NCI-H460 (cell line): Measurements from ENCODE around the gene PPT2. TPM values are rescaled to one million over a fixed set of nuclear protein-coding genes. Genes with fewer than 3 reads are reported as not detected.
"Not testable (repeated sequence)": the region's sequence is repeated elsewhere in the genome, so short reads cannot be mapped to it uniquely, and the experiment has no call there.

Source experiments
- DNase-seq: peaks from one replicate; pipeline ENCODE4 v3.0.0-alpha.2; 2016; ENCODE audit warnings: low read depth; ENCODE audit errors: extremely low read depth
- total RNA-seq: library from RNA; depleted of rRNA; stranded (reverse); fragments of >200 nt; shearing (Covaris generic); gene quantifications from 2 replicates; pipeline ENCODE4 v1.2.3, GENCODE V29; 2014

The PPT2 gene
- total RNA-seq, 1 experiment from 2014 or later: 29.5 TPM

DNA sequence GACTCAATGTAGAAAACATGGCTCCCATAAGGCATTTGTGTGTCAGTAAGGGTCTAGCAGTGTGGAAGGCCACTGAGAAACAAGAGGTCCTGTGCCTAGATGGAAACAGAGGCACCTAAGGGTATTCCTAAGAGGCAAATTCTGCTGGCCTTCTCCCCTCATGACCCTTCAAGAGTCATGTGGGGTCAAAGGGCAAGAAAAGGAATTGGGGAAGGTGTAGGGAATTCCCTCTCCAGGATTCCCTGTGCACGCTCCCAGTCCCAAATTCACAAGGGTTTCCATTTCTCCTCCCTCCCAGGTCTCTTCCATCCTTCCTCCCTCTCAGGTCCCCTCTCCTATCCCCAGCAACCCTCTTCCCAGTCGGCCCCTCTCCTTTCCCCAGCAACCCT lies 21.4 kb downstream of the PPT2 start:
- DNase-seq: no peak

DNA sequence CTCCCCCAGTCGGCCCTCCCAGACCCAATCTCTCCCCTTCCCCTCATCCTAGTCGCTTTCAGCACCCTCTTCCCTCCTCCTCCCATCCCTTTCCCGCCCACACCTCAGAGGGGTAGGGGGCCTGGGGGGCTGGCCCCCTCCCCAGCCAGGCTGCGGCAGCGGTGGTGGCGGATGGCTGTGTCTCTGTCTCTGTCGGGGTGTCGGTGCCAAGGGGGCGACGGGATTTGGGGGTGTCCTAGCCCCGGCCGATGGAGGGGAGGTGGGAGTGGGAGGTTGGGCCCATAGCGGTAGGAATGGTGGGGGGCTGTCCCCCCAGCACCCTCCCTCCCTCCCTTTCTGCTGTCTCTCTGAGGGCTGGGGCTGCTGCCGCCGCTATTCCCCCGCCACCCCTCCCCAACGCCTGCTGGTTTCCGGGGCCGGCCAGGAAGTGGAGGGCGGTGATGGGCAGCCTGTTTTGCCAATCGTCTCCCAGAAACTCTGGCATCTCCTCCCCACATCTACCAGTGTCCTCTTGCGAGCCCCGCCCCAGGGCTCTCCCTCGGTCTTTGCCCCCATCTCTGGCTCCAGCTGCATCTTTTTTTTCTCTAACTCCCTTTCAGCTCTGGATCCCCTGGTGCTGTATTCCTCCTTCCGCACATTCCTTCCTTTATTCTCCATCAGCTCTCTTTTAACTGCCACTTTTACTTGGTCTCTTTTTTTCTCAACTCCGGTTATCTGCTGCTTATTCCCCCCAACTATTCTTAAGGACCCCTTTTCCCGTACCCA lies 22.0 kb downstream of the PPT2 start, which contains the start of gene AGPAT1:
Gene AGPAT1 (minus strand): TSS at position 374 of the 765 bp plus-strand sequence. CDS start 4,588 bp downstream, outside the sequence.
- DNase-seq: peak; percentile 90

DNA sequence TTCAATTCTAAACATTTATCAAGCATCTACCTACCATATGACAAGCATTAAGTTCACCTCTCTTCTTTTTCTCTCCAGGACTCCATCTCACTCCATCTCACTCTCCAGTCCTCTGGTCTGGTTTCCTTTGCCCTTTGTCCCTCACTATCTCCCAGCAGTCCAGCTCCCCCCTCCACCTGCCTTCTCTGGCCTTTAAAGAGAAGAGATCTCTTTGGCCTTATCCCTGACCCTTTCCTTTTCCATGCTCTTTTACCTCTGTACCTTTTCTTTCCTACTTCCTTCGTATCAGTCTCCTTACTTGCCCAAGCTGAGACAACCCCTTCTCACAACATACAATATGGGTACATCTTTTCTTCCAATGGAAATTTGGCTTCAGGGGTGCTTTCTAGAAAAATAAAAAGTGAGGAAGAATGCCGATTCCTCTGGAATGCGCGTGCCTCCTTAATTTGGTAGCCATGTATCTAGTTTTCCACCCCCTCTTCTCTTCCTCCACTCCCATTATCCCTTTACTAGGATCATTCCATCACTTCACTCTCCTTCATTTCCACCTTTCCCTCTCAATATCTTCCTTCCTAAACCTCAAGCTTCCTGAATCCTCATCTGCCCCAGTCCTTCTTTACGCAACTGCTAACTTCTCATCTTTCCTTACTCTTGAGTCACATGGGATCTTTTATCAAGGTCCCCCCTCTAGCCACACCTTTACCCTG lies 22.7 kb downstream of the PPT2 start:
- DNase-seq: no peak

DNA sequence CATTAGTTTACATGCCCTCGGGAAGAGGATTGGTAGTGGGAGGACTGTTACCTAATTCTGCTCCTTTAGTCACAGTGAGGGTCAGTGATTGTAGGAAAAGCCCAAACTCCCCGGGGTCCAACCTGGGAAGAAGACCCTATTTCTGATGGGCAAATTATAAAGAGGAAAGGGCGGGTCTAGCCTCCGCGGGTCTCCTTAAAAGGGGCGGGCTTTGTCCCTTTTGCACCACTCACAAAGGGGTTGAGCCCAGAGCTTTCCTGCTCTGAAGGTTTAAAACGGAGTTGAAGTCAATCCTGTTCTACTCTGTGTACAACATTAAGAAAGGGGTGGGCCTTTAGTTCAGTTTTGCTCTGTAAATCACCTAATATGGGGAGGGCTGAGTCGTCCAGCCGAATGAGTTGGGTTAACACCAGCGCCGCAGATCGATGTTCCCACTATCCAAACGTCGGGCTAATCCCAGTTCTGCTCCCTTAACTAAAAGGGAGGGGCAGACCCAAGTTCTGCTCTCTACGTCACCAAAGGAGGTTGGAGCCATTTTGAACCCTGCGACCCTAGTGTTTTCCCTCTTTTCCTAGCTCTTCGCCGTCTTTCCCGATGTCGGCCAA lies 23.3 kb downstream of the PPT2 start:
- peak; percentile 22 for DNase-seq

- peak; percentile 99 for DNase-seq
These were observed 24.0 kb downstream of the PPT2 start, which contains the start of gene RNF5 for GRCh38 chr6:32177788-32178546. Gene RNF5, plus strand, starts transcription at chr6:32178405. Its CDS starts 107 bp downstream, at chr6:32178512.

DNA sequence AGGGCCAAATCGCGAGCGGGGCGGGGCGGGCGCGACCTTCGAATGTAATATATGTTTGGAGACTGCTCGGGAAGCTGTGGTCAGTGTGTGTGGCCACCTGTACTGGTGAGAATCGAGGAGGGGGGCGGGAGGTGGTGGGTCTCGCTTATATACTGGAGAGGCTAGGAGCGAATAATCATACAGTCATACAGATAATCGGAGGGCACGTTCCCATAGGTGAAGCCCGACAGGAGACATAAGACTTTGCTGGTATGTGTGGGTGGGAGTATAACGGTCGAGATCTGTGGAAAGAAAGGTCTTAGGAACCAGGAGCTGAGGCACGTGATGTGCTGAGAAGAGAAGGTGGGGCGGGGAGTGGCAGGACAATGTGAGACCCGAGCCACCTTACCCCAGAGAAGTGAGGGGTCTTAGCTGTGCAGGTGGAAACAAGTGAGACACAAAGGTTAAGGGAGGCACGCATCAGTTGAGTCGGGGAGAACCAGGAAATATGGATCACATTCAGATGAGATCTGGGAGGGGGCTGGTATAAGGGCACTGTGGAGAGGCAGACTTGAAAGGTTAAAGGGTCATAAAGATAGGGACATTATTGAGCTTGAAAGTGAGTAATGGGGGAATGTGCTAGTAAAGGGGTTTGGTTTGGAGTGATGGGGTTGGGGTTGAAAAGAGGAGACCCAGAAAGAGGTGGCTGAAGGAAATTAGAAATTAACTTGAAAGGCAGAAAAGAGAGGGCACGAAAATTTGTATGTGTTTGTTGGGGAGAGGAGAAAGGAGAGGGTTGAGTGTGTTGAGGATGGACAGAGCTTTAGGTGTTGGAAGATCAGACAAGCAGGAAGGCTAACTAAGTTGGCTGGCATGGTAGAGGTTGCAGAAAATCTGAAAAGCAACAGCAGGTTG lies 24.9 kb downstream of the PPT2 start:
- no peak for DNase-seq

GRCh38 chr6:32179766-32180405 lies 25.9 kb downstream of the PPT2 start:
- no peak for DNase-seq

GRCh38 chr6:32181148-32181702 lies 27.3 kb downstream of the PPT2 start:
- DNase-seq: no peak

GRCh38 chr6:32181915-32182529 lies 28.1 kb downstream of the PPT2 start:
- DNase-seq: no peak

DNA sequence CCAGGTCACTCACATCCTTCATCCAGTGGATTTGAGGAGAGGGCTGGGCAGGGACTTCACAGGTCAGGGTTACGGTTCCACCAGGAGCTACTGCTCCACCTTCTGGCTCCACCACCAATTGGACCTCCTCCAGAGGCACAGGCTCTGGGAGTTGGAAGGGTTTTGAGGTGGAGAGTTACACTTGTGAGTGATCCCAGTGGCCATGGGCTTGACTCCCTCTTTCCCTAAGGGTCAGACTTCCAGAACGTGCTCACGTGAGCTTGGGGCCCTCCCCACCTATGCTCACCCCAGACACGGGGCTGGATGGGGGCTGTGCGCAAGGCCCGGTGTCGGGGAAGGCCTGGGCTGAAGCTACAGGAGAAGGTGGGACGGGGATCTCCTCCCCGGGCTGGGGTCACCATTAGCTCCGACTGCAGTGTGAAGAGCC lies 28.6 kb downstream of the PPT2 start:
- DNase-seq: no peak

DNA sequence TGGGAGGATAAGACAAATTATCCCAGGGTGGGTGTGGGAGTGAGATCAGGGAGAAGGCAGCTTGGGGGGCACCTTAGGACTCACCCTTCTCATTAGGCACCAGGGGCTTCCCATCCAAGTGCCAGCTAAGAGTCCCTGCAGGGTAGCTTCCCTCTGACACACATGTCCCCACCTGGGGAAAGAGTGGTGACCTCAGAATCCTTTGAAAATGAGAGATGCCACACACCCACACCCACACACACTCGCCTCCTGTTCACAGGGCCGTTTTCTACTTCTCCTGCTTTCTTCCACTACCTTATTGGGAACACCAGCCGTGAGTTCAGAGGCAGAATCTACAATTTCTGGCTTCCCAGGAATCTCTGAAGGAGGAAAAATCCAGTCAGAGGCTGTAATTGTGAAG lies 29.1 kb downstream of the PPT2 start:
- no peak for DNase-seq

DNA sequence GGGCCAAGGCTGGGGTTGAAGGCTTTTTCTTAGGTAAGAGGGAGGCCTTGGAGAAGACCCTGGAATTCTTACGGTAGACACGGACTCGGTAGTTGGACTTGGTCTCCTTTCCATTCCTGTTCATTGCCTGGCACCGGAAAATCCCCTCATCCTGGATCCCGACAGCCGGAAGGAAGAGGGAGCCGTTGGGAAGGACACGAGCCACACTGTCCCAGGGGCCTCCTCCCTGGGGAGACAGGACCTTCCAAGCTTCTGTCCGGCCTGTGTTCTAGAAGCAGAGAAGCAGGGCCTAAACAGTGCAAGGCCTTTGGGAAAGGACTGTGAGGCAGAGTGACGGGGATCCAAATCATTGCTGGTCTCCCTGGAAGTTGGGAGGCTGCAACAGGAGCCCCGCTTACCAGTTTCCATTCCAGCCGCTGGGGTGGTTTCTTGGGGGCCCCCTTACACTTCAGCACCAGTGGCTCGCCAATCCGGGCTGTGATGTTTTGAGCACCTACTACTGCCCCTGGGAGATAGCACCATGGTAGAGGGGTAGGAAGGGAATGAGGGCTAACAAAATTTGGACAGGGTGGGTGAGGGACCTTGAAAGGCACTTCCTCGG lies 29.6 kb downstream of the PPT2 start:
- DNase-seq: no peak

GRCh38 chr6:32184084-32184640 lies 30.2 kb downstream of the PPT2 start, which contains the start of gene AGER:
Gene AGER, minus strand, starts transcription at chr6:32184253. Its CDS starts 31 bp downstream, at chr6:32184222.
- DNase-seq: no peak

DNA sequence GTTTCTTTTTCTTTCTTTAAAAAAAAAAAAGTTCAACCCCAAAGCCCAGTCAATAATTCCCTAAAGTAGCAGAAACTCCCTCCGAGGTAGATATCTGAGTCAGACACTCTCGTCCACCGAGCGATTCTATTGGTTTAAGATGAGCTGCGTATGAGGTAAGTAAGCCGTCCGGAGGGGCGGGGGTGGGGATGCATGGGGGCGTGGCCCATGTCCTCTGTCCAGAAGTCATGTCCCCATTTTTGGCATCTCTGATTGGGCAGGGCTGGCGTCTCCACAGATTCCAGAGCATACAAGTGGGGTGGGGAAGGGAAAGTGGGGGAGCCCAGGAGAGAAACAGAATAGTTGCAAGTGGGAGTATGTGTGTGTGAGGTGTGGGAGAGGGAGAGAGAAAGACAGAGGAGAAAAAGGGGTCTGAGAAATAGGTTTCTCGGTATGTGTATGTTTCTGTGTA lies 31.8 kb downstream of the PPT2 start:
- peak; percentile 74 for DNase-seq

DNA sequence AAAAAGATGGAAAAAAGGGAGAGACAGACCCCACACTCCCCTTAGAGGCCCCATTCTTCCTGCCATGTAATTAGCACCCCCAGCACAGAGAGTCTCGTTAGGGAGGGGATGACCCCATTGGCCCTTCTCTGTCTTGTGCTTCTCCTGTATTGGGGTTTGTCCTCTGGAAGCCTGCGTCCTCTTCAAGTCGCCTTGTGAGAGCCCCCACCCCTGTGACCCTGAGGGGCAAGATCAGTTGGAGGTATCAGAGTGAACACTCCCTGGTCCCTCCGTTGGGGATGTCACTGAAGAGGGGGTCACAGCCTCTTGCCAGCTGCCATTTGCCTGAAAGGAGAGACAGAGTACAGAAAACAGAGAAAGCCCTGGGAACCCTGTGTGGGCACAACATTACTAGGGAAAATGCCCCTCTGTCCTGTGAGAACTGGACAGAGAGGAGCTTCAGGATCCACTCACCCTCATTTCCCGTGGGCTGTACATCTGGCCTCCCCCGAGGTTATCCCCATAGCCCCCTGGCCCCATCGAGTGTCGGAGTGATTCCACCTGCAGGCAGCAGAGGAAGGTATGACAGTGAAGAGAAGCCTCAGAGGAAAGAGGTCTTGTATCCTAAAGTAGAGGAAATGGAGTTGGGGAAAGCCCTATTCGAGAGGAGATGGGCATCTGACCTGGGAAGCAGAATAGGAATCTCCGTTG lies 32.4 kb downstream of the PPT2 start:
- DNase-seq: not testable (repeated sequence)

- DNase-seq: no peak
These were observed 33.2 kb downstream of the PPT2 start for GRCh38 chr6:32187009-32187709.
